Ascending aorta (tissue), 2 donors: ENCODE results near the gene ATP6V0A1. TPM values are rescaled to one million over a fixed set of nuclear protein-coding genes. Genes with fewer than 3 reads are reported as not detected.

Experiments
- DNase-seq, 2 donors: peaks; one replicate each; pipeline ENCODE4 v3.0.0-alpha.2; 2019; ENCODE audit warnings: low spot score in 2 of 2
- H3K27ac ChIP-seq, 2 donors: fragments of 200-600 bp; sonication (generic); one replicate each; pipeline ENCODE4 v1.5.1; 2016 to 2017; ENCODE audit warnings: mild to moderate bottlenecking in 1 of 2
- H3K27me3 ChIP-seq: fragments of 200-600 bp; sonication (generic); one replicate; pipeline ENCODE4 v1.5.1; 2017
- H3K36me3 ChIP-seq, 2 donors: fragments of 200-600 bp; sonication (generic); one replicate each; pipeline ENCODE4 v1.5.1; 2016
- H3K4me1 ChIP-seq, 2 donors: fragments of 200-600 bp; sonication (generic); one replicate each; pipeline ENCODE4 v1.5.1; 2016 to 2017; ENCODE audit warnings: mild to moderate bottlenecking in 1 of 2
- H3K4me3 ChIP-seq, 2 donors: fragments of 200-600 bp; sonication (generic); one replicate each; pipeline ENCODE4 v1.5.1; 2016 to 2017; ENCODE audit warnings: mild to moderate bottlenecking in 1 of 2
- H3K9me3 ChIP-seq, 2 donors: fragments of 200-600 bp; sonication (generic); one replicate each; pipeline ENCODE4 v1.5.1; 2016
- intact Hi-C: fragments of 100-400 bp; cut with DNase I; formaldehyde crosslinking; loops from one replicate; pipeline ENCODE4 v1.15.1; 2023
- total RNA-seq: library from RNA; depleted of rRNA; stranded (reverse); fragments of >200 nt; gene quantifications from one replicate; pipeline ENCODE4 v1.1.0, GENCODE V29; 2016
- TF ChIP-seq, protein P1 (sequence below), 3 experiments: fragments of 200-600 bp in 2 of 3; fragments of 450-650 bp in 1 of 3; sonication (generic) in 2 of 3; IDR thresholded peaks; one replicate each; pipeline ENCODE4 v1.5.1; 2016 to 2019; ENCODE audit warnings: antibody characterized with exemption in 3 of 3, mild to moderate bottlenecking in 1 of 3, moderate library complexity in 1 of 3

The ATP6V0A1 gene
- total RNA-seq, 1 donor from 2014 or later = 59.0 TPM

DNA sequence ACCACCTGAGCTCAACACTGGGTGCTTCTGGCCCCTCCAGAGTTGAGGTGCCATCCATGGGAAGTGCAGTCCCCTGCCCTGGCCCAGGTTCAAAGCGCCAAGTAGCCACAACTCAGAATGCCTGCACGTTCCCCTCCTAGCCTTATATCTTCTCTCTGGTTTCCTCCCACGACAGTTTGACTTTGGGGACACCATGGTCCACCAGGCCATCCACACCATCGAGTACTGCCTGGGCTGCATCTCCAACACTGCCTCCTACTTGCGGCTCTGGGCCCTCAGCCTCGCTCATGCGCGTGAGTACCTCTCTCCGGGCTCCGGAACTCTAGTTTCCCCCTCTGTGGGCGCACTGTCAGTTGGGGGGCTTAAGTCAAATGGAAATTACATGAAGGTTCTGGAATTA, 55.0 kb downstream of the ATP6V0A1 start:
- no peaks in the 10 kb centered on the region for H3K9me3 ChIP-seq
- H3K27ac ChIP-seq = peak overlapping the region; percentile 69 to 73
- no peaks in the 10 kb centered on the region for H3K27me3 ChIP-seq
- TF ChIP-seq, protein P1, sequence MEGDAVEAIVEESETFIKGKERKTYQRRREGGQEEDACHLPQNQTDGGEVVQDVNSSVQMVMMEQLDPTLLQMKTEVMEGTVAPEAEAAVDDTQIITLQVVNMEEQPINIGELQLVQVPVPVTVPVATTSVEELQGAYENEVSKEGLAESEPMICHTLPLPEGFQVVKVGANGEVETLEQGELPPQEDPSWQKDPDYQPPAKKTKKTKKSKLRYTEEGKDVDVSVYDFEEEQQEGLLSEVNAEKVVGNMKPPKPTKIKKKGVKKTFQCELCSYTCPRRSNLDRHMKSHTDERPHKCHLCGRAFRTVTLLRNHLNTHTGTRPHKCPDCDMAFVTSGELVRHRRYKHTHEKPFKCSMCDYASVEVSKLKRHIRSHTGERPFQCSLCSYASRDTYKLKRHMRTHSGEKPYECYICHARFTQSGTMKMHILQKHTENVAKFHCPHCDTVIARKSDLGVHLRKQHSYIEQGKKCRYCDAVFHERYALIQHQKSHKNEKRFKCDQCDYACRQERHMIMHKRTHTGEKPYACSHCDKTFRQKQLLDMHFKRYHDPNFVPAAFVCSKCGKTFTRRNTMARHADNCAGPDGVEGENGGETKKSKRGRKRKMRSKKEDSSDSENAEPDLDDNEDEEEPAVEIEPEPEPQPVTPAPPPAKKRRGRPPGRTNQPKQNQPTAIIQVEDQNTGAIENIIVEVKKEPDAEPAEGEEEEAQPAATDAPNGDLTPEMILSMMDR (IDR thresholded peaks at IDR 0.05) = no peak
- peaks cover 13 to 35% of the 10 kb centered on the region in 2 donors for H3K36me3 ChIP-seq
- intact Hi-C loops = no loop called here
- no peak overlapping the region for H3K4me3 ChIP-seq
- no peak for DNase-seq
- H3K4me1 ChIP-seq = peaks cover 28 to 56% of the 10 kb centered on the region in 2 donors

DNA sequence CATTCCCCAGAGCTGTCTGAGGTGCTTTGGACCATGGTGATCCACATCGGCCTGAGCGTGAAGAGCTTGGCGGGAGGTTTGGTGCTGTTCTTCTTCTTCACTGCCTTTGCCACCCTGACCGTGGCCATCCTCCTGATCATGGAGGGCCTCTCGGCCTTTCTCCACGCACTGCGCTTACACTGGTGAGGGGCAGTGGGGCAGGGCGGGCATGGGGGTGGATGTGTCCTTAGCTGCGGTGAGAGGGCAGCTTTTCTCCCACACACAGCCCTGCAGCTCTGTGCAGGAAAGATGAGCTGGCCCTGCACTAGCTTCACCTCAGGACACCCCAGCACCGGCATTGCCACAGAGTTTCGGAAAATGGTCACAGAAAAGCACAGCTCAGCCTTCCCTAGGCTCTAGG, 55.6 kb downstream of the ATP6V0A1 start:
- no peaks in the 10 kb centered on the region for H3K27me3 ChIP-seq
- H3K4me3 ChIP-seq = no peak overlapping the region
- no peaks in the 10 kb centered on the region for H3K9me3 ChIP-seq
- H3K27ac ChIP-seq = peak overlapping the region; percentile 73 to 96
- peaks cover 13 to 29% of the 10 kb centered on the region in 2 donors for H3K36me3 ChIP-seq
- TF ChIP-seq, protein P1 (IDR thresholded peaks at IDR 0.05) = no peak
- no peak for DNase-seq
- H3K4me1 ChIP-seq = peaks cover 34 to 60% of the 10 kb centered on the region in 2 donors
- intact Hi-C loops = no loop called here

DNA sequence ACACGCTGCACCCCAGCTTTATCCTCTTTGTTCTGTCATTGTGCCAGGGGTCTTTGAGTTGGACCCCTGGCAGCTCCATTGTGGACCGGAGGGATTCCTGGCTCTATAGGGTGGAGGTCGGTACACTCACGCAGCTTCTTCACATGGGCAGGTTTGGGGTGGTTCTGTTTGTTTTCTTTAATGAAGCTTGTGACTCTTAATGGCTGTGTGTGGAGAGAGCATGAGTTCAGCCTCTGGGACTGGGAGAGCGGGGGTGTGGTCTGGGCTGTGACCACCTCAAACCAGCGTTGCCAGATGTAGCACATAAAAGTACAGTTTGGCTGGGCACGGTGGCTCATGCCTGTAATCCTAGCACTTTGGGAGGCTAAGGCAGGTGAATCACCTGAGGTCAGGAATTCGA, 56.2 kb downstream of the ATP6V0A1 start:
- TF ChIP-seq, protein P1 (IDR thresholded peaks at IDR 0.05) = no peak
- Histone ChIP-seq H3K36me3 (peaks cover 13 to 27% of the 10 kb centered on the region in 2 donors), H3K27me3 (no peaks in the 10 kb centered on the region), H3K27ac (peak overlapping the region; percentile 73 to 96), H3K4me1 (peaks cover 39 to 61% of the 10 kb centered on the region in 2 donors), H3K9me3 (no peaks in the 10 kb centered on the region), H3K4me3 (no peak overlapping the region)
- intact Hi-C loops = loop anchor here (5.0 kb wide), 2 partner anchors 108 to 162 kb away; partner anchors contain the start of gene PLEKHH3
- DNase-seq = no peak

- no peak overlapping the region for H3K4me3 ChIP-seq
- no peaks in the 10 kb centered on the region for H3K27me3 ChIP-seq
- H3K27ac ChIP-seq = peak overlapping the region; percentile 96 to 97
- DNase-seq = peak; percentile 70 to 95
- peaks cover 53 to 76% of the 10 kb centered on the region in 2 donors for H3K4me1 ChIP-seq
- TF ChIP-seq, protein P1 (IDR thresholded peaks at IDR 0.05) = peak; percentile 95 to 96 (median 95)
- H3K9me3 ChIP-seq = no peaks in the 10 kb centered on the region
- intact Hi-C loops = loop anchor here (2.0 to 5.0 kb wide), 4 partner anchors 89 to 195 kb away; partner anchors contain the start of gene PLEKHH3
- peaks cover 10 to 26% of the 10 kb centered on the region in 2 donors for H3K36me3 ChIP-seq
Measured at GRCh38 chr17:42517516-42517915, 58.8 kb downstream of the ATP6V0A1 start.

DNA sequence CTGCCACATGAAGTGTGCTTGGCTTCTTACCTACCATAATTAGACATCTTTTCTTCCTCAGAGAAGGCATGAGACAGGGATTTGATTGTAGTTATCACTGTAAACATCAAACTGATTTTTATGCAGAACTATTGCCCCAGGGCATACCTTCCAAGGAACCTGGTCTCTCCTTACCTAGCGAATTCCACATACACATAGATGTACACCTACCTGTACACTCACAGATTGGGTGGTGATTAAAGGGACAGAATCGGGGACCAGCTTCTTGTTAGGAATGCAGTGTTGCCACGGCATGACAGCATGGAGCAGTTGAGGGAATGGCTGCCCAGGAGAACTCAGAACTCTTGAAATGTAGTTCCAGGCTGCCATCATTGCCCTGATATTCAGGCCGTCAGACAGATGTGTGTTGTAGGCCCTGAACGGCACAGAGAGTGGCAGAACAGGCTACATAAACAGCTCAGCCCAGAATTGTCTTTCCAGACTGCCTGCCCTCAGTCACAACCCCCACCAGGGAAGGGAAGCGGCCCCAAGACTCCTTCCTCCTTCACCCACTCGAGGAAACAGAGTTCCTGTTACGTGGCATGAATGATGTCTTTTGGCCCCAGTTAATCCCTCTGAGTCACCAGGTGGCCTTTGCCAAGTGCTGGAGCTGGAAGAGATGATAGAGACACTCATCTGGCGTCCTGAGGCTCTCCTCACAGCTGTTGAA, 59.5 kb downstream of the ATP6V0A1 start:
- Histone ChIP-seq H3K27me3 (no peaks in the 10 kb centered on the region), H3K4me3 (no peak overlapping the region), H3K36me3 (peaks cover 10 to 26% of the 10 kb centered on the region in 2 donors), H3K9me3 (no peaks in the 10 kb centered on the region), H3K27ac (peak overlapping the region; percentile 96 to 97), H3K4me1 (peaks cover 57 to 76% of the 10 kb centered on the region in 2 donors)
- peak; percentile 87 to 96 for DNase-seq
- intact Hi-C loops = loop anchor here (2.0 to 5.0 kb wide), 3 partner anchors 97 to 159 kb away; partner anchors contain the start of gene PLEKHH3
- TF ChIP-seq, protein P1 (IDR thresholded peaks at IDR 0.05) = no peak
